ENCODE results near the gene PAWR.
"Not testable (repeated sequence)": the region's sequence is repeated elsewhere in the genome, so short reads cannot be mapped to it uniquely, and the experiment has no call there.

Gene PAWR

GRCh38 chr12:79689061-79689476 lies 1.7 kb downstream of the PAWR start:
- H3K27me3 ChIP-seq, result peaks cover 52 to 65% (median 60%) of the 10 kb centered on the region in 11 experiments
- peaks cover 11 to 37% (median 21%) of the 10 kb centered on the region in 10 experiments; a peak in 19 of 20 replicates for H3K4me1 ChIP-seq
- H3K9me3 ChIP-seq (replicated peaks in 1 of 11), result no peaks in the 10 kb centered on the region
- H3K27ac ChIP-seq, result peak overlapping the region in 9 of 11 experiments; percentile 71 to 82 (median 77); a peak in 18 of 22 replicates
- H3K4me2 ChIP-seq, result peak overlapping the region; percentile 76 to 92 (median 88)
- no peak for TF ChIP-seq Cebpa-rat (IDR thresholded peaks at IDR 0.05)
- no peaks in the 10 kb centered on the region for H3K36me3 ChIP-seq
- peak overlapping the region; percentile 73 to 96 (median 90) for H3K4me3 ChIP-seq
- peaks cover 0 to 34% (median 0%) of the 10 kb centered on the region in 11 experiments; a peak in 7 of 22 replicates for H4K20me1 ChIP-seq
- peak overlapping the region; percentile 74 to 85 (median 81); a peak in 21 of 22 replicates for H3K9ac ChIP-seq

GRCh38 chr12:79688376-79689060 lies 2.2 kb downstream of the PAWR start:
- peak overlapping the region; percentile 76 to 92 (median 88) for H3K4me2 ChIP-seq
- H3K27ac ChIP-seq, result peak overlapping the region in 9 of 11 experiments; percentile 71 to 82 (median 77); a peak in 17 of 22 replicates
- H3K4me1 ChIP-seq, result peaks cover 11 to 37% (median 21%) of the 10 kb centered on the region in 10 experiments; a peak in 19 of 20 replicates
- peaks cover 0 to 34% (median 0%) of the 10 kb centered on the region in 11 experiments; a peak in 7 of 22 replicates for H4K20me1 ChIP-seq
- H3K4me3 ChIP-seq, result peak overlapping the region; percentile 73 to 96 (median 90); a peak in 18 of 20 replicates
- H3K27me3 ChIP-seq, result peaks cover 51 to 62% (median 57%) of the 10 kb centered on the region in 11 experiments
- H3K9me3 ChIP-seq (replicated peaks in 1 of 11), result no peaks in the 10 kb centered on the region
- H3K9ac ChIP-seq, result peak overlapping the region in 9 of 11 experiments; percentile 74 to 85 (median 83); a peak in 16 of 22 replicates
- no peak for TF ChIP-seq Cebpa-rat (IDR thresholded peaks at IDR 0.05)
- no peaks in the 10 kb centered on the region for H3K36me3 ChIP-seq

GRCh38 chr12:79687711-79688260 lies 3.0 kb downstream of the PAWR start:
- Histone ChIP-seq H3K27me3 (peaks cover 44 to 55% (median 50%) of the 10 kb centered on the region in 11 experiments), H3K9ac (peak overlapping the region in 8 of 11 experiments; percentile 28 to 85 (median 84); a peak in 11 of 22 replicates), H3K27ac (peak overlapping the region in 1 of 11 experiments; percentile 77; a peak in 2 of 22 replicates), H3K36me3 (no peaks in the 10 kb centered on the region), H3K4me3 (peak overlapping the region in 8 of 10 experiments; percentile 82 to 96 (median 92); a peak in 15 of 20 replicates), H4K20me1 (peaks cover 0 to 35% (median 0%) of the 10 kb centered on the region in 11 experiments; a peak in 8 of 22 replicates), H3K4me2 (peak overlapping the region in 10 of 11 experiments; percentile 76 to 91 (median 88); a peak in 21 of 22 replicates), H3K4me1 (peaks cover 11 to 37% (median 21%) of the 10 kb centered on the region in 10 experiments; a peak in 19 of 20 replicates), H3K9me3 (replicated peaks in 1 of 11) (no peaks in the 10 kb centered on the region)
- no peak for TF ChIP-seq Cebpa-rat (IDR thresholded peaks at IDR 0.05)

GRCh38 chr12:79686171-79686570 lies 4.6 kb downstream of the PAWR start:
- no peak overlapping the region for H3K9ac ChIP-seq
- peaks cover 0 to 34% (median 0%) of the 10 kb centered on the region in 11 experiments; a peak in 8 of 22 replicates for H4K20me1 ChIP-seq
- H3K36me3 ChIP-seq, result no peaks in the 10 kb centered on the region
- H3K4me1 ChIP-seq, result peaks cover 11 to 32% (median 21%) of the 10 kb centered on the region in 10 experiments; a peak in 19 of 20 replicates
- no peak overlapping the region for H3K27ac ChIP-seq
- peaks cover 27 to 38% (median 34%) of the 10 kb centered on the region in 11 experiments for H3K27me3 ChIP-seq
- no peak overlapping the region for H3K4me3 ChIP-seq
- TF ChIP-seq Cebpa-rat (IDR thresholded peaks at IDR 0.05), result no peak
- H3K4me2 ChIP-seq, result peak overlapping the region in 7 of 11 experiments; percentile 7 to 90 (median 82); a peak in 10 of 22 replicates
- no peaks in the 10 kb centered on the region for H3K9me3 ChIP-seq (replicated peaks in 1 of 11)

- Histone ChIP-seq H3K4me2 (no peak overlapping the region), H3K4me3 (no peak overlapping the region), H3K27me3 (peaks cover 16 to 27% (median 23%) of the 10 kb centered on the region in 11 experiments), H3K9ac (no peak overlapping the region), H3K9me3 (replicated peaks in 1 of 11) (no peaks in the 10 kb centered on the region), H4K20me1 (peaks cover 0 to 35% (median 0%) of the 10 kb centered on the region in 11 experiments; a peak in 8 of 22 replicates), H3K36me3 (no peaks in the 10 kb centered on the region), H3K4me1 (peaks cover 10 to 32% (median 20%) of the 10 kb centered on the region in 10 experiments; a peak in 19 of 20 replicates), H3K27ac (no peak overlapping the region)
- no peak for TF ChIP-seq Cebpa-rat (IDR thresholded peaks at IDR 0.05)
Observed at GRCh38 chr12:79685068-79685467, 5.7 kb downstream of the PAWR start.

GRCh38 chr12:79684338-79684737 lies 6.4 kb downstream of the PAWR start:
- not testable (repeated sequence) for H3K4me3 ChIP-seq; H3K36me3 ChIP-seq; H3K9ac ChIP-seq; H3K27ac ChIP-seq; H3K4me2 ChIP-seq; H3K9me3 ChIP-seq (replicated peaks in 1 of 11)
- H3K4me1 ChIP-seq, result peaks cover 8 to 31% (median 19%) of the 10 kb centered on the region in 10 experiments; a peak in 19 of 20 replicates
- H3K27me3 ChIP-seq, result peaks cover 9 to 20% (median 16%) of the 10 kb centered on the region in 11 experiments
- peaks cover 0 to 41% (median 2%) of the 10 kb centered on the region in 11 experiments; a peak in 8 of 22 replicates for H4K20me1 ChIP-seq

- Histone ChIP-seq H3K27ac (no peak overlapping the region), H3K4me2 (no peak overlapping the region), H4K20me1 (peaks cover 0 to 48% (median 5%) of the 10 kb centered on the region in 11 experiments; a peak in 9 of 22 replicates), H3K27me3 (peaks cover 0 to 3% (median 0%) of the 10 kb centered on the region in 11 experiments; a peak in 2 of 22 replicates), H3K9me3 (replicated peaks in 1 of 11) (0 out of 22 replicates have a peak, but pooled peaks cover 0 to 2% (median 0%) of the 10 kb centered on the region in 11 experiments), H3K4me1 (peaks cover 0 to 25% (median 9%) of the 10 kb centered on the region in 10 experiments; a peak in 9 of 20 replicates), H3K4me3 (no peak overlapping the region), H3K36me3 (peaks cover 0 to 5% (median 0%) of the 10 kb centered on the region in 11 experiments; a peak in 1 of 22 replicates), H3K9ac (no peak overlapping the region)
- TF ChIP-seq Cebpa-rat (IDR thresholded peaks at IDR 0.05), result no peak
Observed at GRCh38 chr12:79682593-79682992, 8.2 kb downstream of the PAWR start.

- Histone ChIP-seq H3K36me3 (peaks cover 0 to 5% (median 0%) of the 10 kb centered on the region in 11 experiments; a peak in 1 of 22 replicates), H3K27ac (no peak overlapping the region), H3K4me1 (peaks cover 0 to 10% (median 0%) of the 10 kb centered on the region in 10 experiments; a peak in 4 of 20 replicates), H3K27me3 (no peaks in the 10 kb centered on the region), H4K20me1 (peaks cover 0 to 37% (median 0%) of the 10 kb centered on the region in 11 experiments; a peak in 9 of 22 replicates), H3K4me3 (no peak overlapping the region), H3K9me3 (replicated peaks in 1 of 11) (peaks cover 0 to 13% (median 0%) of the 10 kb centered on the region in 11 experiments; a peak in 3 of 22 replicates), H3K9ac (no peak overlapping the region), H3K4me2 (no peak overlapping the region)
- no peak for TF ChIP-seq Cebpa-rat (IDR thresholded peaks at IDR 0.05)
Observed at GRCh38 chr12:79681008-79681590, 9.7 kb downstream of the PAWR start.
